Glutamatergic neuron (in vitro differentiated cells): Measurements from ENCODE around the gene GPC6. TPM values are rescaled to one million over a fixed set of nuclear protein-coding genes. Genes with fewer than 3 reads are reported as not detected.

ENCODE experiments used
- DNase-seq: peaks from one replicate; pipeline ENCODE4 v3.0.0; 2022
- H3K27ac Mint-ChIP-seq: one replicate; pipeline ENCODE4 v1.8.0; 2020; ENCODE audit warnings: mild to moderate bottlenecking, mixed read lengths, inconsistent platforms; ENCODE audit not compliant: unreplicated experiment
- H3K27me3 Mint-ChIP-seq: one replicate; pipeline ENCODE4 v1.8.0; 2020; ENCODE audit warnings: mild to moderate bottlenecking, moderate library complexity, mixed read lengths, inconsistent platforms; ENCODE audit not compliant: unreplicated experiment
- H3K36me3 Mint-ChIP-seq: one replicate; pipeline ENCODE4 v1.8.0; 2020; ENCODE audit warnings: mild to moderate bottlenecking, mixed read lengths, inconsistent platforms; ENCODE audit not compliant: unreplicated experiment
- H3K4me1 Mint-ChIP-seq: one replicate; pipeline ENCODE4 v1.8.0; 2020; ENCODE audit warnings: mild to moderate bottlenecking, low read depth, mixed read lengths, inconsistent platforms; ENCODE audit not compliant: unreplicated experiment
- H3K4me3 Mint-ChIP-seq: one replicate; pipeline ENCODE4 v1.8.0; 2020; ENCODE audit warnings: mild to moderate bottlenecking, mixed read lengths, inconsistent platforms; ENCODE audit not compliant: unreplicated experiment
- H3K9me3 Mint-ChIP-seq: one replicate; pipeline ENCODE4 v1.8.0; 2020; ENCODE audit warnings: mild to moderate bottlenecking, moderate library complexity, mixed read lengths, inconsistent platforms; ENCODE audit not compliant: unreplicated experiment
- CTCF ChIP-seq: fragments of 200-600 bp; sonication (generic); IDR thresholded peaks from one replicate; pipeline ENCODE4 v1.5.0; 2021; ENCODE audit not compliant: partially characterized antibody, unreplicated experiment
- total RNA-seq: library from RNA; stranded (reverse); fragmentation: NEBNext Ultra II Directional; extraction: Animal tissue kit (Norgen Biotek cat#: 25700); gene quantifications from one replicate; pipeline ENCODE4 v1.2.1, GENCODE V29; 2021; ENCODE audit not compliant: unreplicated experiment

GPC6 gene
- total RNA-seq, 1 donor from 2014 or later: 11.8 TPM

GRCh38 chr13:93411186-93411680 lies 184.6 kb downstream of the GPC6 start:
- no peak overlapping the region for H3K27ac Mint-ChIP-seq
- TF ChIP-seq CTCF: no peak
- no peak overlapping the region for H3K4me3 Mint-ChIP-seq
- no peaks in the 10 kb centered on the region for H3K4me1 Mint-ChIP-seq
- H3K9me3 Mint-ChIP-seq: no peaks in the 10 kb centered on the region
- H3K36me3 Mint-ChIP-seq: no peaks in the 10 kb centered on the region
- DNase-seq: no peak
- no peaks in the 10 kb centered on the region for H3K27me3 Mint-ChIP-seq

GRCh38 chr13:93412676-93413075 lies 186.1 kb downstream of the GPC6 start:
- Mint-ChIP-seq H3K27ac (no peak overlapping the region), H3K9me3 (no peaks in the 10 kb centered on the region), H3K4me1 (peaks cover 5% of the 10 kb centered on the region), H3K4me3 (no peak overlapping the region), H3K36me3 (no peaks in the 10 kb centered on the region), H3K27me3 (no peaks in the 10 kb centered on the region)
- DNase-seq: no peak
- TF ChIP-seq CTCF: no peak

- no peaks in the 10 kb centered on the region for H3K27me3 Mint-ChIP-seq
- H3K9me3 Mint-ChIP-seq: no peaks in the 10 kb centered on the region
- no peak for TF ChIP-seq CTCF
- H3K36me3 Mint-ChIP-seq: no peaks in the 10 kb centered on the region
- peaks cover 5% of the 10 kb centered on the region for H3K4me1 Mint-ChIP-seq
- DNase-seq: no peak
- no peak overlapping the region for H3K4me3 Mint-ChIP-seq
- H3K27ac Mint-ChIP-seq: no peak overlapping the region
Observed at GRCh38 chr13:93413972-93414717, 187.5 kb downstream of the GPC6 start.

GRCh38 chr13:93416736-93417355 lies 190.2 kb downstream of the GPC6 start:
- Mint-ChIP-seq H3K4me1 (peaks cover 19% of the 10 kb centered on the region), H3K27me3 (no peaks in the 10 kb centered on the region), H3K27ac (no peak overlapping the region), H3K9me3 (peaks cover 5% of the 10 kb centered on the region), H3K36me3 (no peaks in the 10 kb centered on the region), H3K4me3 (no peak overlapping the region)
- DNase-seq: no peak
- no peak for TF ChIP-seq CTCF

GRCh38 chr13:93418398-93418797 lies 191.8 kb downstream of the GPC6 start:
- H3K9me3 Mint-ChIP-seq: peaks cover 5% of the 10 kb centered on the region
- H3K4me1 Mint-ChIP-seq: peaks cover 22% of the 10 kb centered on the region
- H3K4me3 Mint-ChIP-seq: no peak overlapping the region
- H3K27me3 Mint-ChIP-seq: no peaks in the 10 kb centered on the region
- no peaks in the 10 kb centered on the region for H3K36me3 Mint-ChIP-seq
- H3K27ac Mint-ChIP-seq: no peak overlapping the region
- no peak for DNase-seq
- no peak for TF ChIP-seq CTCF
